Lower leg skin (tissue), 3 donors: ENCODE results near the gene IGF2.

ENCODE experiments used
- POLR2A ChIP-seq, 2 donors: fragments of 450-650 bp; IDR thresholded peaks; one replicate each; pipeline ENCODE4 v1.6.1; 2016 to 2017; ENCODE audit warnings: antibody characterized with exemption in 2 of 2, mild to moderate bottlenecking in 1 of 2, moderate library complexity in 1 of 2
- TF ChIP-seq, protein P1 (sequence below), 3 donors: fragments of 450-650 bp; IDR thresholded peaks; one replicate each; pipeline ENCODE4 v1.5.1; 2016; ENCODE audit warnings: antibody characterized with exemption in 3 of 3, mild to moderate bottlenecking in 3 of 3, moderate library complexity in 2 of 3

- TF ChIP-seq, protein P1, sequence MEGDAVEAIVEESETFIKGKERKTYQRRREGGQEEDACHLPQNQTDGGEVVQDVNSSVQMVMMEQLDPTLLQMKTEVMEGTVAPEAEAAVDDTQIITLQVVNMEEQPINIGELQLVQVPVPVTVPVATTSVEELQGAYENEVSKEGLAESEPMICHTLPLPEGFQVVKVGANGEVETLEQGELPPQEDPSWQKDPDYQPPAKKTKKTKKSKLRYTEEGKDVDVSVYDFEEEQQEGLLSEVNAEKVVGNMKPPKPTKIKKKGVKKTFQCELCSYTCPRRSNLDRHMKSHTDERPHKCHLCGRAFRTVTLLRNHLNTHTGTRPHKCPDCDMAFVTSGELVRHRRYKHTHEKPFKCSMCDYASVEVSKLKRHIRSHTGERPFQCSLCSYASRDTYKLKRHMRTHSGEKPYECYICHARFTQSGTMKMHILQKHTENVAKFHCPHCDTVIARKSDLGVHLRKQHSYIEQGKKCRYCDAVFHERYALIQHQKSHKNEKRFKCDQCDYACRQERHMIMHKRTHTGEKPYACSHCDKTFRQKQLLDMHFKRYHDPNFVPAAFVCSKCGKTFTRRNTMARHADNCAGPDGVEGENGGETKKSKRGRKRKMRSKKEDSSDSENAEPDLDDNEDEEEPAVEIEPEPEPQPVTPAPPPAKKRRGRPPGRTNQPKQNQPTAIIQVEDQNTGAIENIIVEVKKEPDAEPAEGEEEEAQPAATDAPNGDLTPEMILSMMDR (IDR thresholded peaks at IDR 0.05), result no peak
- no peak for TF ChIP-seq POLR2A (IDR thresholded peaks at IDR 0.05)
These were observed 4.8 kb upstream of the IGF2 start for GRCh38 chr11:2143799-2144543.
